Measurements from ENCODE around the gene DNAH11. TPM values are rescaled to one million over a fixed set of nuclear protein-coding genes. Genes with fewer than 3 reads are reported as not detected.

DNAH11 gene
- total RNA-seq, 1 experiment from 2014 or later = 0.15 TPM

GRCh38 chr7:21777921-21778320 lies 235.1 kb downstream of the DNAH11 start:
- no TSS peak for BruUV-seq (replicated peaks)
- Histone ChIP-seq H3K4me1 (ENCODE audit: control insufficient read depth, insufficient read depth, low read length) (no peaks in the 10 kb centered on the region), H3K36me3 (ENCODE audit: control insufficient read depth, insufficient read depth, low read length) (no peaks in the 10 kb centered on the region), H3K4me3 (ENCODE audit: low read depth in 2 of 2, low read length in 2 of 2) (no peak overlapping the region), H3K27ac (ENCODE audit: low read length) (no peak overlapping the region), H3K27me3 (ENCODE audit: control insufficient read depth, insufficient read depth, low read length) (peaks cover 3% of the 10 kb centered on the region; the same call in 1 of the 2 replicates), H3K9me3 (ENCODE audit: control insufficient read depth, insufficient read depth, low read depth, low read length) (no peaks in the 10 kb centered on the region)
- no peak for DNase-seq (ENCODE audit: low read depth, low spot score)
- ATAC-seq = no peak
- in situ Hi-C loops (cut with HindIII; ENCODE audit: low pct_unique_long_range_greater_than_20kb, low sequenced_read_pairs) (no loop called here), intact Hi-C loops (cut with micrococcal nuclease; ENCODE audit: unreplicated experiment) (no loop called here)
- POLR2A ChIA-PET = no interaction called here
- TF ChIP-seq CTCF (IDR thresholded peaks at IDR 0.05) (no peak), POLR2AphosphoS5 (IDR thresholded peaks at IDR 0.05; ENCODE audit: low read depth, low read length) (no peak), REST (IDR thresholded peaks at IDR 0.05; ENCODE audit: insufficient read depth in 1 of 2, low read depth in 2 of 2, low read length in 1 of 2) (no peak), SIN3A (IDR thresholded peaks at IDR 0.05; ENCODE audit: borderline replicate concordance, insufficient read depth, low read depth, low read length) (no peak), TCF7L2 (IDR thresholded peaks at IDR 0.05; ENCODE audit: low read depth, low read length) (no peak)
- CTCF ChIA-PET = no interaction called here

- TF ChIP-seq CTCF (IDR thresholded peaks at IDR 0.05) (no peak), SIN3A (IDR thresholded peaks at IDR 0.05; ENCODE audit: borderline replicate concordance, insufficient read depth, low read depth, low read length) (no peak), TCF7L2 (IDR thresholded peaks at IDR 0.05; ENCODE audit: low read depth, low read length) (no peak), REST (IDR thresholded peaks at IDR 0.05; ENCODE audit: insufficient read depth in 1 of 2, low read depth in 2 of 2, low read length in 1 of 2) (no peak), POLR2AphosphoS5 (IDR thresholded peaks at IDR 0.05; ENCODE audit: low read depth, low read length) (no peak)
- in situ Hi-C loops (cut with HindIII; ENCODE audit: low pct_unique_long_range_greater_than_20kb, low sequenced_read_pairs) = no loop called here
- no TSS peak for BruUV-seq (replicated peaks)
Measured at GRCh38 chr7:21778953-21779352, 236.1 kb downstream of the DNAH11 start.

More at GRCh38 chr7:21778953-21779352, 236.1 kb downstream of the DNAH11 start:
- no peak overlapping the region for H3K4me3 ChIP-seq (ENCODE audit: low read depth in 2 of 2, low read length in 2 of 2)
- ChIA-PET POLR2A (no interaction called here), CTCF (no interaction called here)
- intact Hi-C loops (cut with micrococcal nuclease; ENCODE audit: unreplicated experiment) = no loop called here
- H3K36me3 ChIP-seq (ENCODE audit: control insufficient read depth, insufficient read depth, low read length) = no peaks in the 10 kb centered on the region
- peaks cover 7% of the 10 kb centered on the region for H3K27me3 ChIP-seq (ENCODE audit: control insufficient read depth, insufficient read depth, low read length)
- H3K27ac ChIP-seq (ENCODE audit: low read length) = no peak overlapping the region
- H3K9me3 ChIP-seq (ENCODE audit: control insufficient read depth, insufficient read depth, low read depth, low read length) = no peaks in the 10 kb centered on the region
- no peaks in the 10 kb centered on the region for H3K4me1 ChIP-seq (ENCODE audit: control insufficient read depth, insufficient read depth, low read length)
- no peak for DNase-seq (ENCODE audit: low read depth, low spot score)
- ATAC-seq = no peak

Data from Panc1 (cell line).